ENCODE results near the gene OXCT2.
"Not testable (repeated sequence)": the region's sequence is repeated elsewhere in the genome, so short reads cannot be mapped to it uniquely, and the experiment has no call there.

DNA sequence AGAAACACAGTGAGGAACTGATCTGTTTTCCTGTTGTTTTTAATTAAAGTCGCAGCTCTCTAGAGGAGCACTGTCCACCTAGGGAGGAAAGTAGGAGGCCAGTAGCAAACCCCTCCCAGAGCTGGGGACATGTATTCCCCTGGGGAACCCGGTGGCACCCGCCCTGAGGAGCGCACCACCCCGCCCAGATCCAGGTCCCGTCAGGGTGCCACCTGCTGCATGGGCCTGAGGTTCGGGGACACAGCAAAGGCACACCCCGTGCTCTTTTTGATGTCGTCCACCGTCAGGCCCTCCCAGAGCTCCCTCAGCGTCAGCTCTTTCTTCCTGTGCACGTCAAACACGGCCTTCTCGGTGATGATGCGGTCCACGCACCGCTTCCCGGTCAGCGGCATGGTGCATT lies 1.6 kb downstream of the OXCT2 start:
- not testable (repeated sequence) for TF ChIP-seq POLR2AphosphoS5 (IDR thresholded peaks at IDR 0.05; ENCODE audit: borderline replicate concordance, low read depth, low read length); EZH2 (IDR thresholded peaks at IDR 0.05); FOXP2 (optimal IDR thresholded peaks at IDR 0.05; ENCODE audit: control extremely low read depth, extremely low read length, insufficient read depth)
